ENCODE results near the gene PDE11A. TPM values are rescaled to one million over a fixed set of nuclear protein-coding genes. Genes with fewer than 3 reads are reported as not detected.

Gene PDE11A
- total RNA-seq, 1 experiment from 2014 or later: 0.61 TPM

GRCh38 chr2:178109813-178110212 lies 37.2 kb upstream of the PDE11A start:
- ChIA-PET RAD21 (ENCODE audit: low non-redundant PET in 1 of 2, low total read pairs in 2 of 2, uncharacterized antibody in 2 of 2, unreplicated experiment in 2 of 2) (no interaction called here), CTCF (interaction anchor here (1.0 to 1.4 kb wide), 6 partner anchors 9 to 309 kb away, joined by 3 to 5 read pairs (median 3); no protein-coding TSS in a partner anchor), POLR2A (no interaction called here)
- H3K9me2 ChIP-seq (ENCODE audit: insufficient read depth): no peaks in the 10 kb centered on the region
- DNase-seq (ENCODE audit: low read depth, low spot score): peak; percentile 33
- BruUV-seq (replicated peaks): no TSS peak
- no peaks in the 10 kb centered on the region for H3K27me3 ChIP-seq (ENCODE audit: insufficient read depth, low read length)
- no peak overlapping the region for H3K27ac ChIP-seq (ENCODE audit: low read depth, low read length)
- H3K79me2 ChIP-seq (ENCODE audit: insufficient read depth, low read length): peaks cover 7% of the 10 kb centered on the region; the same call in 1 of the 2 replicates
- H3K9ac ChIP-seq (ENCODE audit: low read length): no peak overlapping the region
- intact Hi-C loops (cut with micrococcal nuclease): loop anchor here (5.0 kb wide), 1 partner anchor 128 kb away; no protein-coding TSS in a partner anchor
- no peak overlapping the region for H3K4me2 ChIP-seq (ENCODE audit: low read length)
- no peak for ATAC-seq
- H3K4me3 ChIP-seq (replicated peaks in 1 of 2; ENCODE audit: low read depth in 1 of 2, low read length in 2 of 2): no peak overlapping the region
- H3K9me3 ChIP-seq (ENCODE audit: control insufficient read depth in 1 of 2, insufficient read depth in 1 of 2, low read depth in 1 of 2, low read length in 2 of 2): no peaks in the 10 kb centered on the region
- H2AFZ ChIP-seq (ENCODE audit: low read depth, low read length, poor library complexity, severe bottlenecking): peak overlapping the region; percentile 71
- H4K20me1 ChIP-seq (ENCODE audit: insufficient read depth): no peaks in the 10 kb centered on the region
- peaks cover 2 to 11% of the 10 kb centered on the region in 2 experiments; a peak in 1 of 4 replicates for H3K4me1 ChIP-seq (ENCODE audit: control insufficient read depth in 1 of 2, insufficient read depth in 2 of 2, low read length in 2 of 2)
- TF ChIP-seq POLR2A (IDR thresholded peaks at IDR 0.05; ENCODE audit: borderline replicate concordance, extremely low read depth, insufficient read depth, insufficient read length): no peak
- TF ChIP-seq CTCF (IDR thresholded peaks at IDR 0.05 in 2 of 3, conservative IDR thresholded peaks at IDR 0.05 in 1 of 3; ENCODE audit: borderline replicate concordance in 1 of 3, insufficient read depth in 1 of 3, low read depth in 2 of 3, low read length in 2 of 3): peak; percentile 38 to 75 (median 68); a peak in 5 of 6 replicates
- peak; percentile 77 for TF ChIP-seq RAD21 (IDR thresholded peaks at IDR 0.05; ENCODE audit: low read depth)
- 0 out of 2 replicates have a peak, but pooled peaks have one; percentile 17 for TF ChIP-seq FOSL1 (IDR thresholded peaks at IDR 0.05; ENCODE audit: low read depth)
- no peak for TF ChIP-seq EZH2phosphoT487 (IDR thresholded peaks at IDR 0.05; ENCODE audit: borderline replicate concordance)
- peak; percentile 32; the same call in 1 of the 2 replicates for TF ChIP-seq CEBPB (IDR thresholded peaks at IDR 0.05; ENCODE audit: low read depth)
- TF ChIP-seq TCF7L2 (IDR thresholded peaks at IDR 0.05; ENCODE audit: borderline replicate concordance, extremely low read depth, insufficient read depth, insufficient read length): no peak
- H3K36me3 ChIP-seq (ENCODE audit: control insufficient read depth in 1 of 2, insufficient read depth in 2 of 2, low read length in 2 of 2): no peaks in the 10 kb centered on the region

DNA sequence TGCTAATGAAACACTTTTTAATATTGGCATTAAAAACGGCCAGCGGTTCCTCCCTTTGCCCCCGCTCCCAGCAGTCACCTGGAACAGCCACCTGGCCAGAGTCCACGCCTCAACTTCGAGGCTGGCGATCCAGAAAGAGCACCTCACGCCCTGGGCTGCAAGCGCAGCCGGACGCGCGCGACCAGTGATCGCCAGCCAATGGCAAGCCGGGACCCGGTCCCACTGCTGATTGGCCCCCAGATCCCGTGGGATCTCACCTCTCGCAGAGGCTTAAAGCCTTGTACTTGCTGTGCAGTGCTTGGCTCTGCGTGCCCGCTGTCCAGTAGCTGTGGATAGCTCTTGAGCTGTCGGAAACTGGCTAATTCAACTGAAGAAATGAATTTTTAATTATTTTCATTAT lies 35.6 kb upstream of the PDE11A start:
- ATAC-seq: no peak
- H2AFZ ChIP-seq (ENCODE audit: low read depth, low read length, poor library complexity, severe bottlenecking): no peak overlapping the region
- POLR2A ChIA-PET: no interaction called here
- CTCF ChIA-PET: interaction anchor here (1.1 kb wide), 1 partner anchor 307 kb away, joined by 3 read pairs; no protein-coding TSS in a partner anchor
- H3K79me2 ChIP-seq (ENCODE audit: insufficient read depth, low read length): no peaks in the 10 kb centered on the region
- intact Hi-C loops (cut with micrococcal nuclease): no loop called here
- H3K4me3 ChIP-seq (replicated peaks in 1 of 2; ENCODE audit: low read depth in 1 of 2, low read length in 2 of 2): no peak overlapping the region
- H4K20me1 ChIP-seq (ENCODE audit: insufficient read depth): no peaks in the 10 kb centered on the region
- no peak overlapping the region for H3K9ac ChIP-seq (ENCODE audit: low read length)
- no peaks in the 10 kb centered on the region for H3K9me3 ChIP-seq (ENCODE audit: control insufficient read depth in 1 of 2, insufficient read depth in 1 of 2, low read depth in 1 of 2, low read length in 2 of 2)
- RAD21 ChIA-PET (ENCODE audit: low non-redundant PET in 1 of 2, low total read pairs in 2 of 2, uncharacterized antibody in 2 of 2, unreplicated experiment in 2 of 2): no interaction called here
- no peaks in the 10 kb centered on the region for H3K36me3 ChIP-seq (ENCODE audit: control insufficient read depth in 1 of 2, insufficient read depth in 2 of 2, low read length in 2 of 2)
- H3K27ac ChIP-seq (ENCODE audit: low read depth, low read length): no peak overlapping the region
- no peaks in the 10 kb centered on the region for H3K27me3 ChIP-seq (ENCODE audit: insufficient read depth, low read length)
- no peaks in the 10 kb centered on the region for H3K9me2 ChIP-seq (ENCODE audit: insufficient read depth)
- DNase-seq (ENCODE audit: low read depth, low spot score): no peak
- H3K4me2 ChIP-seq (ENCODE audit: low read length): no peak overlapping the region
- BruUV-seq (replicated peaks): no TSS peak
- peaks cover under 1 to 6% of the 10 kb centered on the region in 2 experiments; a peak in 1 of 4 replicates for H3K4me1 ChIP-seq (ENCODE audit: control insufficient read depth in 1 of 2, insufficient read depth in 2 of 2, low read length in 2 of 2)
- TF ChIP-seq RAD21 (IDR thresholded peaks at IDR 0.05; ENCODE audit: low read depth) (no peak), FOSL1 (IDR thresholded peaks at IDR 0.05; ENCODE audit: low read depth) (no peak), CEBPB (IDR thresholded peaks at IDR 0.05; ENCODE audit: low read depth) (no peak), EZH2phosphoT487 (IDR thresholded peaks at IDR 0.05; ENCODE audit: borderline replicate concordance) (no peak), MAX (IDR thresholded peaks at IDR 0.05) (no peak), CBX3 (IDR thresholded peaks at IDR 0.05; ENCODE audit: low read depth) (no peak), EZH2 (IDR thresholded peaks at IDR 0.05) (no peak), CTCF (IDR thresholded peaks at IDR 0.05 in 2 of 3, conservative IDR thresholded peaks at IDR 0.05 in 1 of 3; ENCODE audit: borderline replicate concordance in 1 of 3, insufficient read depth in 1 of 3, low read depth in 2 of 3, low read length in 2 of 3) (no peak), POLR2AphosphoS5 (IDR thresholded peaks at IDR 0.05; ENCODE audit: low read depth, low read length) (no peak), SRF (IDR thresholded peaks at IDR 0.05; ENCODE audit: low read depth) (no peak), ZNF274 (IDR thresholded peaks at IDR 0.05; ENCODE audit: low read depth, low read length) (no peak)
- TF ChIP-seq, protein P1, sequence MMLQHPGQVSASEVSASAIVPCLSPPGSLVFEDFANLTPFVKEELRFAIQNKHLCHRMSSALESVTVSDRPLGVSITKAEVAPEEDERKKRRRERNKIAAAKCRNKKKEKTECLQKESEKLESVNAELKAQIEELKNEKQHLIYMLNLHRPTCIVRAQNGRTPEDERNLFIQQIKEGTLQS (IDR thresholded peaks at IDR 0.05): no peak
